Measurements from ENCODE around the gene TMEM132C. TPM values are rescaled to one million over a fixed set of nuclear protein-coding genes. Genes with fewer than 3 reads are reported as not detected.

TMEM132C gene
- total RNA-seq, 2 donors from 2014 or later: 0.56 TPM; not detected in 1

DNA sequence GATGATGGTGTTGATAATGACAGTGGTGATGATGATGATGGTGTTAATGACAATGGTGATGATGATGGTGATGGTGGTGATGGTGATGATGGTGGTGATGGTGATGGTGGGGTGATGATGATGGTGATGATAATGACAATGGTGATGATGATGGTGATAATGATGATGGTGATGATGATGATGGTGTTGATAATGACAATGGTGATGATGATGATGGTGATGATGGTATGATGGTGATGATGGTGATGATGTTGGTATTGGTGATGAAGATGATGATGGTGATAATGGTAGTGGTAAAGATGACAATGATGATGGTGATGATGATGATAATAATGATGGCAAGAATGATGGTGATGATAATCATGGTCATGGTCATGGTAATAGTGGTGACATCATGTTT lies 372.1 kb downstream of the TMEM132C start:
- Histone ChIP-seq H3K27ac (no peak overlapping the region), H3K27me3 (replicated peaks; ENCODE audit: insufficient read depth) (no peaks in the 10 kb centered on the region), H3K4me3 (no peak overlapping the region), H3K9me3 (no peaks in the 10 kb centered on the region), H3K4me1 (ENCODE audit: control insufficient read depth in 1 of 2, low read depth in 2 of 2) (no peaks in the 10 kb centered on the region), H3K36me3 (no peaks in the 10 kb centered on the region)
- TF ChIP-seq, protein P1, sequence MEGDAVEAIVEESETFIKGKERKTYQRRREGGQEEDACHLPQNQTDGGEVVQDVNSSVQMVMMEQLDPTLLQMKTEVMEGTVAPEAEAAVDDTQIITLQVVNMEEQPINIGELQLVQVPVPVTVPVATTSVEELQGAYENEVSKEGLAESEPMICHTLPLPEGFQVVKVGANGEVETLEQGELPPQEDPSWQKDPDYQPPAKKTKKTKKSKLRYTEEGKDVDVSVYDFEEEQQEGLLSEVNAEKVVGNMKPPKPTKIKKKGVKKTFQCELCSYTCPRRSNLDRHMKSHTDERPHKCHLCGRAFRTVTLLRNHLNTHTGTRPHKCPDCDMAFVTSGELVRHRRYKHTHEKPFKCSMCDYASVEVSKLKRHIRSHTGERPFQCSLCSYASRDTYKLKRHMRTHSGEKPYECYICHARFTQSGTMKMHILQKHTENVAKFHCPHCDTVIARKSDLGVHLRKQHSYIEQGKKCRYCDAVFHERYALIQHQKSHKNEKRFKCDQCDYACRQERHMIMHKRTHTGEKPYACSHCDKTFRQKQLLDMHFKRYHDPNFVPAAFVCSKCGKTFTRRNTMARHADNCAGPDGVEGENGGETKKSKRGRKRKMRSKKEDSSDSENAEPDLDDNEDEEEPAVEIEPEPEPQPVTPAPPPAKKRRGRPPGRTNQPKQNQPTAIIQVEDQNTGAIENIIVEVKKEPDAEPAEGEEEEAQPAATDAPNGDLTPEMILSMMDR (IDR thresholded peaks at IDR 0.05): no peak
- ATAC-seq (ENCODE audit: insufficient number of reproducible peaks, low FRiP score, low read depth): no peak
- no peak for DNase-seq (ENCODE audit: low spot score)

DNA sequence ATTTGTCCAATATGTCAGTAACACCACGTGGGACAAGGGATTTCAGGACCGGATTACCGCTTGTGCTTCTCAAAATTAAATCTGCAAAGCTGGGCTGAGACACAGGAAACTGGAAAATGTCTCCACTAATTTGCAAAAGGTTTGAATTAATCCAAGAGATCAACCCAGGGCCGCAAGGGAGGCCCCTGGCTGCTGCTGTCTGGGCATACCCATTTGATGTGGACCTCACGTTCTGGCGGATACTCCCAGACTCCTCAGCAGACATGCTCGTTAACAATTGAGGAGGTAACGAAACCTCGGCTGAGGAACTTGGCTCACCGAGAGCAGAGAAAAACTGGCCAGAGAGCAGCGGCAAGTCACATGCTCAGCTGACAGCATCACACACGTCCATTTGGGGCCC lies 376.2 kb downstream of the TMEM132C start:
- H3K4me3 ChIP-seq: no peak overlapping the region
- H3K36me3 ChIP-seq: no peaks in the 10 kb centered on the region
- no peaks in the 10 kb centered on the region for H3K4me1 ChIP-seq (ENCODE audit: control insufficient read depth in 1 of 2, low read depth in 2 of 2)
- TF ChIP-seq, protein P1 (IDR thresholded peaks at IDR 0.05): no peak
- no peak overlapping the region for H3K27ac ChIP-seq
- ATAC-seq (ENCODE audit: insufficient number of reproducible peaks, low FRiP score, low read depth): no peak
- H3K27me3 ChIP-seq (replicated peaks; ENCODE audit: insufficient read depth): no peaks in the 10 kb centered on the region
- H3K9me3 ChIP-seq: no peaks in the 10 kb centered on the region
- no peak for DNase-seq (ENCODE audit: low spot score)

DNA sequence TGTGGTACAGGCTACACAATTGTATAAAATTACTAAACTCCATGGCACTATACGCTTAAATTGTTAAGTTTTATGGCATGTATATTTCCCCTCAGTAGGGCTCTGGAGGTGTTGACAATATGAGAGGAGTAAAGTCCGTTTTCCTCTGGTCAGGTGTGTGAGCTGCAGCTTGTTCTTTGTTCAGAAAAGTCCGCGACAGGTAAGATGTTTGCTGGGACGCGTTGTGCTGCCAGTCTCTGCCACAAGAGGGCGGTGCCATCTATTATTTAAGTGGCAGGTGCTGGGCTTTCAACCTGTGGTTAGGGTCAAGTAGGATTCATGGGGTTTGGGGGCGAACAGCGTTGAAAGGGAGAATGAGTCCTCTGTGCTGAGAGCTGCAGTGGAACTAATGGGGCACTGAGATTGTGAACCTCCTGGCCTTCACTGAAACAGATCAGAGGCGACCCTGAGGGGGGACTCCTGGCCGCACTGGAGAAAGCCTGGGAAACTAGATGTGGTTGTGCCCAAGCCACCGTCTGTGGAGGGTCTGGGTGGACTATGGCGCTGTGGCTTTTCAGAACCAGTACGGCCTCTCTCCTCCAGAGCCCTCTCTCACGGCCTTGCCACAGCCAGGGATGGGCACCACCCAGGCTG lies 377.8 kb downstream of the TMEM132C start:
- no peak for ATAC-seq (ENCODE audit: insufficient number of reproducible peaks, low FRiP score, low read depth)
- no peaks in the 10 kb centered on the region for H3K4me1 ChIP-seq (ENCODE audit: control insufficient read depth in 1 of 2, low read depth in 2 of 2)
- H3K36me3 ChIP-seq: no peaks in the 10 kb centered on the region
- H3K4me3 ChIP-seq: no peak overlapping the region
- no peak for DNase-seq (ENCODE audit: low spot score)
- TF ChIP-seq, protein P1 (IDR thresholded peaks at IDR 0.05): peak; percentile 28
- H3K9me3 ChIP-seq: no peaks in the 10 kb centered on the region
- H3K27ac ChIP-seq: no peak overlapping the region
- no peaks in the 10 kb centered on the region for H3K27me3 ChIP-seq (replicated peaks; ENCODE audit: insufficient read depth)

DNA sequence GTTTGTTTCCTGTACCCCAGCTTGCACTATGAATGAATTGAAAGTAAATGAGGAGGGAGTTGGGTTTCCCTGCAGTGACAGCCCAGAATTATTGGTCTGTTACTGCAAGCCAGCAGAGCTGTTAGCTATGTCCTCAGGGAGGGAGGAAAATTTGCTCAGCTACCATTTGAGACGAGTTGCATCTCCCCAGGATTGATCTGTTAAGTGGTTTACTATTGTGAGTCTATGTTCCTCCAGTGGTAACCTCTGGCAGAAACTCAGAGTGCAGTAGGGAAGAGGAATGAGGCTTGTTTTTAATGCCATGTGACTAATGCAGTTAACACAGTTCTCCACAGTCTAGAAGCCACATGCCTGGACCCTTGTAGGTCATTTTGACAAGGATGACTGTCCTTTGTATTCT lies 382.9 kb downstream of the TMEM132C start:
- H3K27me3 ChIP-seq (replicated peaks; ENCODE audit: insufficient read depth): no peaks in the 10 kb centered on the region
- DNase-seq (ENCODE audit: low spot score): no peak

DNA sequence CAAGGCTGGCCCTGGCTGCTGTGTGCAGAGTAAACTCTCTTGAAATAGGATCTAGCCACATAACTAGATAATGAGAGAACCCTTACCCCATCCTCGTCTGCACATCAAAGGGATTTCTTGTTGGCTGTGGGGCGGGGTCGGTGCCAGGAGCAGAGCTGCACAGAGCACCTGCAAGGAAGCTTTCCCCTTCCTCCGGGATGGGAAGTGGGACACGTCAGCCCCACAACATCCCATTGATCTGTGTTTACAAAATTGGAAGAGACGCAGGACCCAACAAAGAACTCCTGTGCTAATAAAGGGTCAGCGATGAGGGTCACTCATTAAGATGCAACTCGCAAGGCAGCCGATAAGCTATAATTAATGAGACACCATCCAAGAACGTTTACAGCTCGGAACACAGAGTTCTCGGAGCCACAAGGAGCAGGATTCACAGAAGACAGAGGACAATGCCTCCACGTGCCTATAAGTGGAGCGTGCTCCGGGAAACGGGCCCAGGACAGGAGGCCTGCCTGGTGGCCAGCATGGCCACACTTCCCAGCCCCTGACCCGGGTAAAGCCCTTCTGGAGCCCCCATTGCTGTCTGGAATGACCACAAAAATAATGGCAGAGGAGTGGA lies 385.3 kb downstream of the TMEM132C start:
- Histone ChIP-seq H3K27me3 (replicated peaks; ENCODE audit: insufficient read depth) (no peaks in the 10 kb centered on the region), H3K4me3 (no peak overlapping the region), H3K4me1 (ENCODE audit: control insufficient read depth in 1 of 2, low read depth in 2 of 2) (no peaks in the 10 kb centered on the region), H3K36me3 (no peaks in the 10 kb centered on the region), H3K27ac (no peak overlapping the region), H3K9me3 (no peaks in the 10 kb centered on the region)
- TF ChIP-seq, protein P1 (IDR thresholded peaks at IDR 0.05): no peak
- ATAC-seq (ENCODE audit: insufficient number of reproducible peaks, low FRiP score, low read depth) (no peak), DNase-seq (ENCODE audit: low spot score) (no peak)

More for the DNA sequence above, 382.9 kb downstream of the TMEM132C start:
- H3K4me3 ChIP-seq: no peak overlapping the region
- no peaks in the 10 kb centered on the region for H3K9me3 ChIP-seq
- ATAC-seq (ENCODE audit: insufficient number of reproducible peaks, low FRiP score, low read depth): no peak
- no peaks in the 10 kb centered on the region for H3K36me3 ChIP-seq
- TF ChIP-seq, protein P1 (IDR thresholded peaks at IDR 0.05): no peak
- no peaks in the 10 kb centered on the region for H3K4me1 ChIP-seq (ENCODE audit: control insufficient read depth in 1 of 2, low read depth in 2 of 2)
- H3K27ac ChIP-seq: no peak overlapping the region
